Measurements from ENCODE around the gene ALOX15B.

ALOX15B gene

GRCh38 chr17:8051831-8052230, 13.0 kb downstream of the ALOX15B start:
- no peak for TF ChIP-seq CTCF (IDR thresholded peaks at IDR 0.05; ENCODE audit: low read depth, low read length)
- no peak overlapping the region for H3K4me3 ChIP-seq (ENCODE audit: low read depth, low read length)

- no peak for TF ChIP-seq CTCF (IDR thresholded peaks at IDR 0.05; ENCODE audit: low read depth, low read length)
- H3K4me3 ChIP-seq (ENCODE audit: low read depth, low read length), result no peak overlapping the region
These were observed 13.7 kb downstream of the ALOX15B start for GRCh38 chr17:8052256-8053252.

- no peak overlapping the region for H3K4me3 ChIP-seq (ENCODE audit: low read depth, low read length)
- TF ChIP-seq CTCF (IDR thresholded peaks at IDR 0.05; ENCODE audit: low read depth, low read length), result no peak
These were observed 14.7 kb downstream of the ALOX15B start for GRCh38 chr17:8053600-8053999.

GRCh38 chr17:8055851-8056231, 17.0 kb downstream of the ALOX15B start:
- no peak for TF ChIP-seq CTCF (IDR thresholded peaks at IDR 0.05; ENCODE audit: low read depth, low read length)
- no peak overlapping the region for H3K4me3 ChIP-seq (ENCODE audit: low read depth, low read length)

- TF ChIP-seq CTCF (IDR thresholded peaks at IDR 0.05; ENCODE audit: low read depth, low read length), result no peak
- H3K4me3 ChIP-seq (ENCODE audit: low read depth, low read length), result no peak overlapping the region
These were observed 17.5 kb downstream of the ALOX15B start for GRCh38 chr17:8056232-8056975.

- no peak for TF ChIP-seq CTCF (IDR thresholded peaks at IDR 0.05; ENCODE audit: low read depth, low read length)
- H3K4me3 ChIP-seq (ENCODE audit: low read depth, low read length), result no peak overlapping the region
These were observed 18.2 kb downstream of the ALOX15B start for GRCh38 chr17:8056976-8057625.
